ENCODE results near the gene ZNF740. TPM values are rescaled to one million over a fixed set of nuclear protein-coding genes. Genes with fewer than 3 reads are reported as not detected.
A peak's percentile ranks its signal among the peaks of the same experiment; 100 is the strongest.

Gene ZNF740
- total and polyA plus RNA-seq, 10 of the 15 experiments (the other 5 are each of a cell fraction or from before 2014, with no cell fraction given), result 1.4 to 33.6 (median 11.3) TPM

DNA sequence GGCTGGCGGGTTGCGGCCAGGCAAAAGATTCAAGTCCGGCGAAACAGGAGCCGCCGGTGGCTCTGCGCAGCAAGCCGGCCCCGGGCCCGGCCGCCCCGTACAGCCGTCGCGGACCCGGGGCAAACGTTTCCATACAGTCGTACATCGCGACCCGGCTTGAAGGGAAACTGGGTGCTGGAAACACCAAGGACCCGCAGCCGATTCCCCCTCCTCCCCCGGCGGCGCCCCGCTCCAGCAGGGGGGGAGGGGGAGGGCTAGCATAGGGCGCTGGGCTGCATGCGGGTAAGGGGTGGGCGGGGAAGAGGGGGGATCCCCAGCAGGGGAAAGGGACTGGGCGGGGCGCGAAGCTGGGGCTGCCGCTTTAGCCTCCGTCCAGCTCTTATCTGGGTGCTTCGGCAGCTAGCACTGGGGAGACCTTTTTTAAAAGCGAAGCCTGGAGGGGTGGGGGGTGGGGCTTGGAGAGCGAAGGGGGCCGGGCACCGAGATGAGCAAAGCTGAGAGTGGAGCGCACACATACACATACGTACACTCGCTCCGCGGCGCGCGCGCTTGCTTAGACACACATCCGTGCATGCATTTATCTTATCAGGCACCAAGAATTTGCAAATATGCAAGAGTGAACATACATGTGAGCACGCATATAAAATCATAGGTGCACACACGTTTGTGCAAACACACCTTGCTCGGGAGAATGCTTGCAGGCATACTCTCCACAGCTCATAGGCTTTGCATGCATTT is 39.6 kb downstream of the ZNF740 start:
- in situ Hi-C loops (cut with MboI) (no loop called here), intact Hi-C loops (cut with micrococcal nuclease; ENCODE audit: unreplicated experiment) (loop anchor here (2.0 to 5.0 kb wide), 2 partner anchors 33 to 47 kb away; partner anchors contain the start of gene ESPL1)
- peak overlapping the region; percentile 92 for H2AFZ ChIP-seq (ENCODE audit: control insufficient read depth, low read depth, low read length)
- H3K4me2 ChIP-seq (ENCODE audit: control insufficient read depth, insufficient read depth), result peak overlapping the region; percentile 86
- H3K9me3 ChIP-seq (replicated peaks; ENCODE audit: control insufficient read depth, insufficient read depth, low read length), result no peaks in the 10 kb centered on the region
- no TSS peak for BruUV-seq (replicated peaks)
- no peaks in the 10 kb centered on the region; a peak in 1 of 4 replicates for H3K36me3 ChIP-seq (ENCODE audit: control insufficient read depth in 2 of 2, insufficient read depth in 2 of 2, low read length in 1 of 2)
- no peak for DNase-seq (ENCODE audit: low read depth, low spot score)
- RAD21 ChIA-PET (ENCODE audit: unreplicated experiment), result interaction anchor here (0.6 to 11.1 kb wide), 18 partner anchors 9 to 198 kb away, joined by 3 to 146 read pairs (median 4); partner anchors contain the start of genes AAAS, CSAD, ESPL1 and ITGB7
- FAIRE-seq, result peak; percentile 80
- H3K79me2 ChIP-seq (ENCODE audit: control insufficient read depth, insufficient read depth, low read length), result peaks cover 4% of the 10 kb centered on the region; the same call in 1 of the 2 replicates
- peak overlapping the region; percentile 54 for H3K9ac ChIP-seq (ENCODE audit: control insufficient read depth, insufficient read depth, low read length)
- CTCF ChIA-PET, result interaction anchor here (1.1 to 15.7 kb wide), 13 partner anchors 11 to 125 kb away, joined by 3 to 315 read pairs (median 9); partner anchors contain the start of genes AAAS, CSAD, ESPL1 and PFDN5
- SMC1A ChIA-PET (ENCODE audit: uncharacterized antibody, unreplicated experiment), result interaction anchor here (0.7 to 16.4 kb wide), 18 partner anchors 12 to 122 kb away, joined by 3 to 155 read pairs (median 4); partner anchors contain the start of genes ESPL1, ITGB7 and PFDN5
- WGBS (ENCODE audit: insufficient coverage, insufficient replicate concordance, low lambda C conversion rate, missing lambda C conversion rate), result 1% methylated on average over 37 of the region's 53 CpGs
- ATAC-seq, result peak; percentile 59
- H3K4me1 ChIP-seq (ENCODE audit: control insufficient read depth, insufficient read depth, low read length), result peaks cover 22% of the 10 kb centered on the region
- peak overlapping the region; percentile 49 for H3K27ac ChIP-seq (ENCODE audit: control insufficient read depth, insufficient read depth)
- peak overlapping the region; percentile 86 for H3K4me3 ChIP-seq
- POLR2A ChIA-PET, result interaction anchor here (0.6 to 4.4 kb wide), 11 partner anchors 12 to 214 kb away, joined by 3 to 28 read pairs (median 4); partner anchors contain the start of genes CSAD, EIF4B, ESPL1 and ITGB7
- H4K20me1 ChIP-seq (ENCODE audit: control insufficient read depth, insufficient read depth), result no peaks in the 10 kb centered on the region
- H3K27me3 ChIP-seq (replicated peaks in 1 of 2; ENCODE audit: control insufficient read depth in 2 of 2, insufficient read depth in 2 of 2, low read length in 1 of 2), result no peaks in the 10 kb centered on the region
- TF ChIP-seq ASH2L (IDR thresholded peaks at IDR 0.05; ENCODE audit: borderline replicate concordance, low read depth) (no peak), NRF1 (conservative IDR thresholded peaks at IDR 0.05; ENCODE audit: low read depth, low read length) (no peak), NFIC (IDR thresholded peaks at IDR 0.05; ENCODE audit: low read depth, low read length) (no peak), DPF2 (IDR thresholded peaks at IDR 0.05) (0 out of 2 replicates have a peak, but pooled peaks have one; percentile 13), ETV6 (conservative IDR thresholded peaks at IDR 0.05 in 1 of 2, IDR thresholded peaks at IDR 0.05 in 1 of 2; ENCODE audit: borderline replicate concordance in 1 of 2, low read depth in 1 of 2) (no peak), TAF1 (IDR thresholded peaks at IDR 0.05; ENCODE audit: borderline replicate concordance, low read depth, low read length) (peak; percentile 26), FOXK2 (IDR thresholded peaks at IDR 0.05) (no peak), NKRF (conservative IDR thresholded peaks at IDR 0.05) (peak; percentile 17; the same call in 1 of the 2 replicates), ZNF274 (IDR thresholded peaks at IDR 0.05; ENCODE audit: insufficient read depth, insufficient read length) (no peak), BCL3 (IDR thresholded peaks at IDR 0.05; ENCODE audit: borderline replicate concordance, insufficient read depth, low read depth, low read length, poor library complexity, severe bottlenecking) (peak; percentile 35), RCOR1 (conservative IDR thresholded peaks at IDR 0.05; ENCODE audit: low read depth, low read length) (no peak), IKZF2 (IDR thresholded peaks at IDR 0.05) (peak in 1 of 2 experiments; percentile 2; a peak in 1 of 4 replicates), JUNB (IDR thresholded peaks at IDR 0.05) (no peak), SMC3 (IDR thresholded peaks at IDR 0.05; ENCODE audit: borderline replicate concordance, low read length) (no peak)
- TF ChIP-seq, protein P1, sequence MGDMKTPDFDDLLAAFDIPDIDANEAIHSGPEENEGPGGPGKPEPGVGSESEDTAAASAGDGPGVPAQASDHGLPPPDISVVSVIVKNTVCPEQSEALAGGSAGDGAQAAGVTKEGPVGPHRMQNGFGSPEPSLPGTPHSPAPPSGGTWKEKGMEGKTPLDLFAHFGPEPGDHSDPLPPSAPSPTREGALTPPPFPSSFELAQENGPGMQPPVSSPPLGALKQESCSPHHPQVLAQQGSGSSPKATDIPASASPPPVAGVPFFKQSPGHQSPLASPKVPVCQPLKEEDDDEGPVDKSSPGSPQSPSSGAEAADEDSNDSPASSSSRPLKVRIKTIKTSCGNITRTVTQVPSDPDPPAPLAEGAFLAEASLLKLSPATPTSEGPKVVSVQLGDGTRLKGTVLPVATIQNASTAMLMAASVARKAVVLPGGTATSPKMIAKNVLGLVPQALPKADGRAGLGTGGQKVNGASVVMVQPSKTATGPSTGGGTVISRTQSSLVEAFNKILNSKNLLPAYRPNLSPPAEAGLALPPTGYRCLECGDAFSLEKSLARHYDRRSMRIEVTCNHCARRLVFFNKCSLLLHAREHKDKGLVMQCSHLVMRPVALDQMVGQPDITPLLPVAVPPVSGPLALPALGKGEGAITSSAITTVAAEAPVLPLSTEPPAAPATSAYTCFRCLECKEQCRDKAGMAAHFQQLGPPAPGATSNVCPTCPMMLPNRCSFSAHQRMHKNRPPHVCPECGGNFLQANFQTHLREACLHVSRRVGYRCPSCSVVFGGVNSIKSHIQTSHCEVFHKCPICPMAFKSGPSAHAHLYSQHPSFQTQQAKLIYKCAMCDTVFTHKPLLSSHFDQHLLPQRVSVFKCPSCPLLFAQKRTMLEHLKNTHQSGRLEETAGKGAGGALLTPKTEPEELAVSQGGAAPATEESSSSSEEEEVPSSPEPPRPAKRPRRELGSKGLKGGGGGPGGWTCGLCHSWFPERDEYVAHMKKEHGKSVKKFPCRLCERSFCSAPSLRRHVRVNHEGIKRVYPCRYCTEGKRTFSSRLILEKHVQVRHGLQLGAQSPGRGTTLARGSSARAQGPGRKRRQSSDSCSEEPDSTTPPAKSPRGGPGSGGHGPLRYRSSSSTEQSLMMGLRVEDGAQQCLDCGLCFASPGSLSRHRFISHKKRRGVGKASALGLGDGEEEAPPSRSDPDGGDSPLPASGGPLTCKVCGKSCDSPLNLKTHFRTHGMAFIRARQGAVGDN (IDR thresholded peaks at IDR 0.05), result 0 out of 2 replicates have a peak, but pooled peaks have one; percentile 1

All from GM12878 (cell line).